ENCODE results near the gene JAK1.

The JAK1 gene

GRCh38 chr1:64857347-64857746 lies 109.0 kb downstream of the JAK1 start:
- DNase-seq = no peak

DNA sequence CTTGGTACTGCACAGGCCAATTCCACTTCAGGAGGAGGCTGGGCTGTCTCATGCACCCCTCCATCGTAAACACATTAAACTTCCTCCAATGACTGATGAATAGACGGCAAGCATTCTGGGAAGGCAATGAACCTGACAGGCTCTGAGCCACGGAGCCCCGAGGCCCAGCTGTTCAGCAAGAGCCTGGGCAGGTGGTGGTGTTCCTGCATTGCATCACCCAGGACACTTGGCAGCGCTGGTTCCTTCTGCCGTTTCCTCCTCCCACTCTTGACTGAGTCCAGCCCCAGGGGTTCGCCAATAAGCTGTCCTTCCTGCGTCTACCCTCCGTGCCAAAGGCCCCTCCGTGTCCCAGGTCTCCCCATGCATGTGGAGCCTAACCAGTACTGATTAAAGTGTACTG lies 109.8 kb downstream of the JAK1 start:
- DNase-seq = no peak

GRCh38 chr1:64855557-64855956 lies 110.8 kb downstream of the JAK1 start:
- DNase-seq = no peak

DNA sequence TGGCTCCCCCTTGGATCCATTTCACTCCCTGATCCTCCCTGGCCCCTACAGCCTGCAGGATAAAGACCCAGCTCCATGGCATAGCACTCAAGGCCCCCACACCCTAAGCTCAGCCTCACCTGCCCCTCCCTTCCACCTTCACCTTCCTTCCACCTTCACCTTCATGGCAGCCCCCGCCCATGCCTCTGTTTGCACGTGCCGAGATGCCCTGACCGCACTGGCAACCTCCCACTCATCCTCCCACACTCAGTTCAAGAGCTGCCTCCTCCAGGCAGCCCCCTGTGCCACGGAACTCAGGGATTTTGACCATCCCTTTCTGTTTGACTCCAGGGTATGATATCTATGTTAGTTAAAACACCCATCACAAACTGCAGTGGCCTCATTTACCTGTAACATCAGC lies 111.7 kb downstream of the JAK1 start:
- no peak for DNase-seq

DNA sequence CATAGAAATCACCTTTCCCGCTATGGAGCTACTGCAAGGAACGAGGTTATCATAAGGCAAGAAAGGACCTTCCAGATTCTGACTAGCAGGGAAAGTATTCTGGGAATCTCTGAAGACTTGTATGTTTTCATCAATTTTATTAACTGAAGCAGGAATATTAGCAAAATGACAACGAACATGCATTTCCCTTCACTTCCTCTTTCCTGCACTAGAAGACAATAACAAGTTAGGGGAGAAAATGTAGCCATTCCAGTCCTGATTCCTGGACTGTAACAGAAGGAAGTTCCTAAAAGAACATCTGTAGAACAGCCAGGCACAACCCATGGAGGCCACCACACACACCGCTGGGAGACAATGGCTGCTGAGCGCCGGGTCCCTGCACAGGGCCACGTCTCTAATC lies 114.7 kb downstream of the JAK1 start:
- no peak for DNase-seq

DNA sequence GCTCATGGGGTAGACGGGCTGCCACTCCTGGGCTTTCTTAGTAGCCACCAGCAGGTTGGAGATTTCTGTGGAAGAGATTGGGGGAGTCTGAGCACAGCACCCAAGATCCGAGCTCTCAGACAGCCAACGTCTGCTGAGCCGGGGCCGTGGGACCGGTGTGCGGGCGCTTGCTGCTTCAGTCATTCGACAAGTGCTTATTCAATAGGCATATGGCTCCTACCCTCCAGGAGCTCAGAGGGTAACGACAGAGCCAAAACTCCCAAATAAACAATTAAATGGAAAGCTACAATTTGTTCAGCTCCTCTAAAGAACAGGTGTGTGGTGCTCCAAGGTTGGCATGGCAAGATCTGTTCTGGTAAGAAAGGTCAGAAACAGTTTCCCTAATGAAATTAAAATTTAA lies 115.5 kb downstream of the JAK1 start:
- no peak for DNase-seq

DNA sequence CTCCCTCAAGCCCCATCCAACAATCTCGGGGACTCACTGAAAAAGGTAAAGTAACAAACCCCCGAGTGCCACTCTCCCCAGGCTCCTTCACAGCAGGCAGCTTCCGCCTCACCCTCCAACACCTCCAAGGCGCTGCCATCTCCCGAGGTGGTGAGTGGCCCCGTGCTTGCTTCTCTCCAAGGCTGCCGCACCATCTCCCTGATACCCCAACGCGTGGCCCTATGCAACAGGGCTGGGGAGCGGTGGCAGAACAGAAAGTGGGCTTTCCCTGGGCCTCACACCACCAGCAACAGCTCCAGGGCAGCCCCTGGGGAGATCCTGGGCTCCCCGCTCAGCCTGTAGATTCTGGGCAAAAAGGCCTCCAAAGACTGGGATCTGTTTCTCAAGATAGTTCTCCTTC lies 116.4 kb downstream of the JAK1 start:
- DNase-seq = no peak

- DNase-seq = no peak
These were observed 117.5 kb downstream of the JAK1 start for GRCh38 chr1:64848803-64849202.

DNA sequence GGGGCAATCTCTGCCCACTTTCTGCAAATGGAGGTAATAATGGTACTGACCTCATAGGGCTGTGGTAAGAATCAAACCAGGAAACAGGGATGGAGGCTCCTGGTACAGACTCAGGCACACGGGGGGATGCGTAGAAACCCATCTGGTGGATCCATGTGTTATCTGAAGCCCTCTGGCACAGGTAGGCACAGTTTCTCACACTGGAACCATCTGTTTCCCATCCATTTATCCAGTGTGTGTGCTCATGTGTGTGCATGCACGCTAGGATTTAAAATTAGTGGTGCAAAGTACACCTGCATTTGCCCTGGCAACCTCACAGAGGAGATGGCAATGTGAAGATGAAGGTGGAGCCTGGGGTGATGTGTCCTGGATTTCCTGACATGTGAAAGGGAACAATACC lies 118.2 kb downstream of the JAK1 start:
- no peak for DNase-seq

GRCh38 chr1:64847666-64848065 lies 118.7 kb downstream of the JAK1 start:
- DNase-seq = no peak

- DNase-seq = no peak
These were observed 119.5 kb downstream of the JAK1 start for GRCh38 chr1:64846573-64847430.

GRCh38 chr1:64845831-64846425 lies 120.4 kb downstream of the JAK1 start:
- no peak for DNase-seq

GRCh38 chr1:64844609-64845008 lies 121.7 kb downstream of the JAK1 start:
- no peak for DNase-seq

GRCh38 chr1:64844175-64844574 lies 122.2 kb downstream of the JAK1 start:
- no peak for DNase-seq

DNA sequence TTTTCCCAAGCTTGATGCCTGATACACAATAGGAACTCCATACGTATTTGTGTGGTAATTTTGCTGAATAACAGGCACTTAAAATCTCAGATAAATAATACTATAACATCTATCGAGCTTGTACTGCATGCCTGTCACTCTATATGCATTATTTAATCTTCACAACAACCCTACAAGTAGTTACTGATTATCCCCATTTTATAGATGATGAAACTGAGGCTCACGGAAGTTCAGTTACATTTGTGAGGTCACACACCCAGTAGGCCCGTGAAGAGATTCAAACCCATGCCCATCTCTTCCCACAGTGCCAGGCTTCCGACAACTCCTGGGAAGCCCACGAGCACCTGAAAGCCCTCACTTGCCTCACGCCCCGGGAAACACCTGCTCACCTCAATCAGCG lies 122.7 kb downstream of the JAK1 start:
- DNase-seq = no peak

GRCh38 chr1:64842224-64842623 lies 124.1 kb downstream of the JAK1 start:
- no peak for DNase-seq

DNA sequence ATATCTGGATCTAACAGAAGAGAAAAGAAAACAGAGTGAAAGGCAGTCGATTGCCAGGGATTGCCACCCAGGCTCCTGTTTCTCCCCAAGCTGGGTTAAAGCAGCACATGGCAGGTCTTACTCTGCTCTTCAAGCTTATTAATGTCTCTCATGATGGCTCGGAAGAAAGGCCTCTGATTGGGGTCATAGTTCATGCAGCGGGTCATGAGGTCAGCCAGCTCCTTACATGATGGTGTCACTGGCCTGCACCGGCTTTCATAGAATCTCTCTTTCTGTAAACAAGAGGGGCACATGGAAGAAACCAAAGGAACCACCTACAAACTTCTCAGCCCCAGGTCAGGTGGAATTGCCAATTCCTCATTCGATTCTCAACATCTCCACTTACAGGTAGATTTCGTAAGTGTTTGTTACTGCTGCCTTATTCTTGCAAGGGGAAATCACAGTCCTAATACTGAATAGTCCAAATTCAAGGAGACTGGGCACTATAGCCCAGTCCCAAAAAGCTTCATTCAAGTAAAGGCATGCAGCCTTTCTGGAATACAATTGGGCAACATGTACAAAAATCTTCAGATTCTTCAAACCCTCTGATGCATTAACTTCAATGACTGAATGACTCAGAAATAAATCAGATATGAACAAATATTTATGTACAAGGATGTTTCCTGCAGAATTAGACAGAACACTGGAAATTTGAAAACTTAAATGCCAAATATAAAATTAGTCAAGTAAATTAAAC lies 124.9 kb downstream of the JAK1 start:
- DNase-seq = no peak

DNA sequence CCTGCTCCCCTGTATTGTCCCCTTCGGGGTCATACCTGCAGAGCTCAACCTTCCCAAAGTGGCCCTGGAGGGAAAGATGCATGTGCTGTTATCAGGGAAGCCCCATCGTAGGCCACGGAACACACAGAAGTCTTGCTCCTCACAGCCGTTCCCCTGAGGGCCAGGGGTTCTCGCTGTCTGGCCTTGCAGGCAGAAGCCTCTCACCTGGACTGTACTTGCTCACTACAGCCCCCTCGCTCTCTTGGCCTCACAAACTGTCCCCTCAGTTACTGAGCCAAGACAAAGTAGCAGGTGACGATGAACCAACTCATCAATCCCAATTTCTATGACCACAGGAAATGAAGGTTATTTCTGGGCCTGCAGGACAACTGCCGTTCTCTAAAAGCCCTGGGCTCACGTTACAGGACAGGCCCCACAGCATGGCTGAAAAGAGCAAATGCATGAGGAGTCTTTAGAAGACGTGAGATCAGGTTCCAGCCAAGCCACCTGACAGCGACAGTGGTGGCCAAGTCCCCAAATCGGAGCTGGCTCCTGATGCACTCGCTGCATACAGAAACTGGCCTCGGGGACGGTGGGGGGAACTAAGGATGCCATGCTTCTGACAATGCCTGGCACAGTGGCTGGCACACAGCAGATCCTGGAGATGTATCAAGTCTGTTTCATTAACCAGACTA lies 126.5 kb downstream of the JAK1 start:
- DNase-seq = no peak

- no peak for DNase-seq
These were observed 127.1 kb downstream of the JAK1 start for GRCh38 chr1:64839261-64839660.

GRCh38 chr1:64838486-64838885 lies 127.9 kb downstream of the JAK1 start:
- DNase-seq = no peak

GRCh38 chr1:64836802-64837201 lies 129.5 kb downstream of the JAK1 start:
- DNase-seq = no peak

GRCh38 chr1:64834734-64835133 lies 131.6 kb downstream of the JAK1 start:
- no peak for DNase-seq

- no peak for DNase-seq
These were observed 136.2 kb downstream of the JAK1 start for GRCh38 chr1:64830030-64830651.
